Stimulated activated CD8-positive, alpha-beta memory T cell treated with anti-CD3 and anti-CD28 coated beads, Interleukin-7, amount 100 ng/mL, for 1 hour (primary cell): Measurements from ENCODE around the gene MYCBP2.
"Not testable (repeated sequence)": the region's sequence is repeated elsewhere in the genome, so short reads cannot be mapped to it uniquely, and the experiment has no call there.

ENCODE experiments used
- DNase-seq, 2 donors: peaks; one replicate each; pipeline ENCODE4 v3.0.0-alpha.2; 2020; ENCODE audit warnings: low read depth in 2 of 2

Gene MYCBP2

GRCh38 chr13:77028202-77028601 lies 298.7 kb downstream of the MYCBP2 start:
- no peak for DNase-seq

GRCh38 chr13:77026861-77027621 lies 299.9 kb downstream of the MYCBP2 start, which contains the start of gene FBXL3:
Gene FBXL3 (minus strand): TSS chr13:77027159. CDS start chr13:77021860, 5,299 bp downstream.
- peak; percentile 59 to 61 for DNase-seq

GRCh38 chr13:77026255-77026860 lies 300.5 kb downstream of the MYCBP2 start:
- DNase-seq, result peak; percentile 47 to 49

- no peak for DNase-seq
These were observed 304.6 kb downstream of the MYCBP2 start for GRCh38 chr13:77022341-77022740.

- DNase-seq, result no peak
These were observed 307.1 kb downstream of the MYCBP2 start for GRCh38 chr13:77019756-77020155.

- no peak for DNase-seq
These were observed 309.8 kb downstream of the MYCBP2 start for GRCh38 chr13:77016888-77017623.

- DNase-seq, result no peak
These were observed 310.6 kb downstream of the MYCBP2 start for GRCh38 chr13:77016251-77016812.

GRCh38 chr13:77014906-77015685 lies 311.8 kb downstream of the MYCBP2 start:
- no peak for DNase-seq

- DNase-seq, result no peak
These were observed 312.9 kb downstream of the MYCBP2 start for GRCh38 chr13:77013853-77014542.

- not testable (repeated sequence) for DNase-seq
These were observed 317.2 kb downstream of the MYCBP2 start for GRCh38 chr13:77009719-77010118.

- DNase-seq, result no peak
These were observed 317.9 kb downstream of the MYCBP2 start for GRCh38 chr13:77009011-77009410.

- DNase-seq, result not testable (repeated sequence)
These were observed 318.6 kb downstream of the MYCBP2 start for GRCh38 chr13:77008337-77008736.

GRCh38 chr13:77002590-77003190 lies 324.2 kb downstream of the MYCBP2 start:
- no peak for DNase-seq

GRCh38 chr13:77001963-77002587 lies 324.8 kb downstream of the MYCBP2 start:
- no peak for DNase-seq

- no peak for DNase-seq
These were observed 325.4 kb downstream of the MYCBP2 start for GRCh38 chr13:77001540-77001939.

GRCh38 chr13:77000475-77000874 lies 326.4 kb downstream of the MYCBP2 start:
- DNase-seq, result no peak
